ENCODE measurements around the gene CD7.

Gene CD7

GRCh38 chr17:82346342-82347300 is 29.2 kb upstream of the CD7 start:
- Histone ChIP-seq H3K9ac (ENCODE audit: low read length) (no peak overlapping the region), H3K27ac (ENCODE audit: low read length) (no peak overlapping the region), H3K27me3 (ENCODE audit: low read depth, low read length) (peaks cover 8% of the 10 kb centered on the region), H2AFZ (ENCODE audit: low read depth, low read length) (no peak overlapping the region), H4K20me1 (ENCODE audit: insufficient read depth, low read length) (no peaks in the 10 kb centered on the region), H3K79me2 (ENCODE audit: low read length) (no peaks in the 10 kb centered on the region), H3K4me1 (ENCODE audit: low read length) (peaks cover 20% of the 10 kb centered on the region), H3K9me3 (ENCODE audit: insufficient read depth, low read length) (no peaks in the 10 kb centered on the region), H3K4me3 (ENCODE audit: low read length) (no peak overlapping the region), H3K36me3 (replicated peaks; ENCODE audit: low read depth, low read length) (no peaks in the 10 kb centered on the region), H3K4me2 (ENCODE audit: low read length) (no peak overlapping the region)
- TF ChIP-seq EZH2phosphoT487 (IDR thresholded peaks at IDR 0.05; ENCODE audit: low read depth), result no peak

- Histone ChIP-seq H3K27me3 (ENCODE audit: low read depth, low read length) (peaks cover 8% of the 10 kb centered on the region), H3K9me3 (ENCODE audit: insufficient read depth, low read length) (no peaks in the 10 kb centered on the region), H3K36me3 (replicated peaks; ENCODE audit: low read depth, low read length) (no peaks in the 10 kb centered on the region), H3K79me2 (ENCODE audit: low read length) (no peaks in the 10 kb centered on the region), H3K9ac (ENCODE audit: low read length) (no peak overlapping the region), H3K4me3 (ENCODE audit: low read length) (no peak overlapping the region), H3K4me1 (ENCODE audit: low read length) (peaks cover 8% of the 10 kb centered on the region), H3K4me2 (ENCODE audit: low read length) (no peak overlapping the region), H3K27ac (ENCODE audit: low read length) (no peak overlapping the region), H2AFZ (ENCODE audit: low read depth, low read length) (no peak overlapping the region), H4K20me1 (ENCODE audit: insufficient read depth, low read length) (no peaks in the 10 kb centered on the region)
- TF ChIP-seq EZH2phosphoT487 (IDR thresholded peaks at IDR 0.05; ENCODE audit: low read depth) (no peak), CTCF (IDR thresholded peaks at IDR 0.05; ENCODE audit: low read depth, low read length) (no peak)
These were observed 28.0 kb upstream of the CD7 start for GRCh38 chr17:82345151-82345976.

GRCh38 chr17:82344175-82344907 is 26.9 kb upstream of the CD7 start:
- H3K4me2 ChIP-seq (ENCODE audit: low read length), result no peak overlapping the region
- TF ChIP-seq EZH2phosphoT487 (IDR thresholded peaks at IDR 0.05; ENCODE audit: low read depth), result no peak
- no peak for TF ChIP-seq CTCF (IDR thresholded peaks at IDR 0.05; ENCODE audit: low read depth, low read length)
- H3K9me3 ChIP-seq (ENCODE audit: insufficient read depth, low read length), result no peaks in the 10 kb centered on the region
- no peaks in the 10 kb centered on the region for H3K36me3 ChIP-seq (replicated peaks; ENCODE audit: low read depth, low read length)
- H3K9ac ChIP-seq (ENCODE audit: low read length), result no peak overlapping the region
- H2AFZ ChIP-seq (ENCODE audit: low read depth, low read length), result no peak overlapping the region
- no peaks in the 10 kb centered on the region for H4K20me1 ChIP-seq (ENCODE audit: insufficient read depth, low read length)
- H3K27me3 ChIP-seq (ENCODE audit: low read depth, low read length), result peaks cover 8% of the 10 kb centered on the region
- no peak overlapping the region for H3K27ac ChIP-seq (ENCODE audit: low read length)
- H3K4me3 ChIP-seq (ENCODE audit: low read length), result no peak overlapping the region
- H3K4me1 ChIP-seq (ENCODE audit: low read length), result no peaks in the 10 kb centered on the region
- H3K79me2 ChIP-seq (ENCODE audit: low read length), result no peaks in the 10 kb centered on the region

GRCh38 chr17:82343560-82343959 is 26.2 kb upstream of the CD7 start:
- no peaks in the 10 kb centered on the region for H3K9me3 ChIP-seq (ENCODE audit: insufficient read depth, low read length)
- peaks cover 10% of the 10 kb centered on the region; the same call in 1 of the 2 replicates for H3K27me3 ChIP-seq (ENCODE audit: low read depth, low read length)
- H3K4me3 ChIP-seq (ENCODE audit: low read length), result no peak overlapping the region
- no peaks in the 10 kb centered on the region for H3K4me1 ChIP-seq (ENCODE audit: low read length)
- no peak overlapping the region for H3K4me2 ChIP-seq (ENCODE audit: low read length)
- no peaks in the 10 kb centered on the region for H3K36me3 ChIP-seq (replicated peaks; ENCODE audit: low read depth, low read length)
- H3K27ac ChIP-seq (ENCODE audit: low read length), result no peak overlapping the region
- H3K79me2 ChIP-seq (ENCODE audit: low read length), result no peaks in the 10 kb centered on the region
- TF ChIP-seq EZH2phosphoT487 (IDR thresholded peaks at IDR 0.05; ENCODE audit: low read depth), result no peak
- no peak for TF ChIP-seq CTCF (IDR thresholded peaks at IDR 0.05; ENCODE audit: low read depth, low read length)
- no peak overlapping the region for H3K9ac ChIP-seq (ENCODE audit: low read length)
- H2AFZ ChIP-seq (ENCODE audit: low read depth, low read length), result no peak overlapping the region
- H4K20me1 ChIP-seq (ENCODE audit: insufficient read depth, low read length), result no peaks in the 10 kb centered on the region
